Endothelial cell of umbilical vein (primary cell): ENCODE measurements around the gene METTL1. TPM values are rescaled to one million over a fixed set of nuclear protein-coding genes. Genes with fewer than 3 reads are reported as not detected.
A peak's percentile ranks its signal among the peaks of the same experiment; 100 is the strongest.

Source experiments
- BruUV-seq: library from RNA; stranded (reverse); fragments of 400-500 nt; replicated peaks from 2 replicates; lab custom pipeline; 2021; lab: Mats Ljungman, UMichigan
- CTCF ChIA-PET: fragments of 300-600, 350-600 bp; sonication (Branson Sonifier 250); formaldehyde crosslinking; loops from one replicate; lab custom pipeline; 2021; ENCODE audit warnings: antibody characterized with exemption, inconsistent platforms; lab: Charles Lee
- POLR2A ChIA-PET: fragments of 300-600, 350-600 bp; sonication (Branson Sonifier 250); formaldehyde crosslinking; loops from one replicate; lab custom pipeline; 2021; ENCODE audit warnings: antibody characterized with exemption, inconsistent platforms; lab: Charles Lee
- DNase-seq: peaks from one replicate; pipeline ENCODE4 v3.0.0-alpha.2; 2011; ENCODE audit warnings: low read depth, low spot score
- FAIRE-seq: peaks from 2 replicates; lab custom pipeline; 2011; peaks lifted over from hg19 to GRCh38; lab: Jason Lieb, UNC
- H2AFZ ChIP-seq: 2 replicates; pipeline ENCODE4 v1.6.0; 2012; ENCODE audit warnings: low read depth, low read length, control low read depth, inconsistent platforms
- H3K27ac ChIP-seq: 2 replicates; pipeline ENCODE4 v1.5.1; 2011; ENCODE audit warnings: low read depth, mild to moderate bottlenecking, control low read depth, low read length, moderate library complexity; ENCODE audit not compliant: insufficient read depth
- H3K27me3 ChIP-seq, 2 experiments: 2 replicates each; pipeline versions ENCODE4 v1.6.0 to v1.6.1; 2011; ENCODE audit warnings: low read length in 2 of 2, mixed read lengths in 1 of 2; ENCODE audit not compliant: control insufficient read depth in 2 of 2, insufficient read depth in 2 of 2
- H3K36me3 ChIP-seq, 2 experiments: 2 replicates in 1 of 2; 3 replicates in 1 of 2; pipeline ENCODE4 v1.5.1; 2011; ENCODE audit warnings: low read length in 2 of 2, mild to moderate bottlenecking in 1 of 2, moderate library complexity in 1 of 2; ENCODE audit not compliant: control insufficient read depth in 2 of 2, insufficient read depth in 2 of 2; ENCODE audit errors: extremely low read depth in 1 of 2
- H3K4me1 ChIP-seq: 3 replicates; pipeline ENCODE4 v1.5.1; 2011; ENCODE audit warnings: mild to moderate bottlenecking, low read length; ENCODE audit not compliant: control insufficient read depth, insufficient read depth; ENCODE audit errors: extremely low read depth
- H3K4me2 ChIP-seq: 2 replicates; pipeline ENCODE4 v1.6.1; 2011; ENCODE audit warnings: low read length, control low read depth, mixed read lengths; ENCODE audit not compliant: insufficient read depth
- H3K4me3 ChIP-seq, 3 experiments: fragments of 200-600 bp in 1 of 3; sonication (generic), shearing (Covaris generic) in 1 of 3; replicated peaks in 1 of 3; 2 replicates each; pipeline ENCODE4 v1.5.1; 2011 to 2016; ENCODE audit warnings: control low read depth in 3 of 3, low read length in 3 of 3, mild to moderate bottlenecking in 2 of 3, inconsistent platforms in 1 of 3, low read depth in 1 of 3, moderate library complexity in 1 of 3; ENCODE audit not compliant: insufficient read depth in 1 of 3
- H3K79me2 ChIP-seq: 2 replicates; pipeline ENCODE4 v1.6.0; 2012; ENCODE audit warnings: low read length, inconsistent platforms; ENCODE audit not compliant: control insufficient read depth, insufficient read depth
- H3K9ac ChIP-seq: replicated peaks from 2 replicates; pipeline ENCODE3; 2011; ENCODE audit warnings: low read length, control low read depth; ENCODE audit not compliant: insufficient read depth; ENCODE audit errors: extremely low read depth
- H3K9me1 ChIP-seq: replicated peaks from 3 replicates; pipeline ENCODE4 v1.6.0; 2011; ENCODE audit warnings: mild to moderate bottlenecking, low read length; ENCODE audit not compliant: control insufficient read depth, insufficient read depth; ENCODE audit errors: extremely low read depth
- H3K9me3 ChIP-seq: replicated peaks from 2 replicates; pipeline ENCODE4 v1.5.1; 2012; ENCODE audit warnings: low read length, inconsistent platforms; ENCODE audit not compliant: control insufficient read depth, insufficient read depth
- H4K20me1 ChIP-seq: replicated peaks from 2 replicates; pipeline ENCODE3; 2011; ENCODE audit warnings: mild to moderate bottlenecking, low read length; ENCODE audit not compliant: control insufficient read depth, insufficient read depth; ENCODE audit errors: extremely low read depth
- EZH2 ChIP-seq: IDR thresholded peaks from 2 replicates; pipeline ENCODE4 v1.6.1; 2012; ENCODE audit warnings: borderline replicate concordance, low read depth, mild to moderate bottlenecking, moderate library complexity, low read length, inconsistent platforms; ENCODE audit not compliant: severe bottlenecking
- FOS ChIP-seq: IDR thresholded peaks from 2 replicates; pipeline ENCODE4 v1.6.1; 2011; ENCODE audit warnings: mild to moderate bottlenecking, low read length, moderate library complexity, borderline replicate concordance; ENCODE audit not compliant: insufficient read depth
- GATA2 ChIP-seq: IDR thresholded peaks from 2 replicates; pipeline ENCODE4 v1.7.0; 2011; ENCODE audit warnings: low read depth, mild to moderate bottlenecking, moderate library complexity, mixed read lengths, low read length; ENCODE audit not compliant: insufficient read length, insufficient read depth
- JUN ChIP-seq: IDR thresholded peaks from 2 replicates; pipeline ENCODE4 v1.6.1; 2011; ENCODE audit warnings: borderline replicate concordance, low read depth; ENCODE audit not compliant: insufficient read length, insufficient read depth
- MYC ChIP-seq: IDR thresholded peaks from one replicate; pipeline ENCODE4 v1.6.1; 2011; ENCODE audit warnings: mild to moderate bottlenecking, low read depth, low read length
- POLR2A ChIP-seq: IDR thresholded peaks from 2 replicates; pipeline ENCODE4 v1.6.1; 2012; ENCODE audit warnings: low read depth, mild to moderate bottlenecking, control low read depth, low read length
- POLR2AphosphoS5 ChIP-seq: IDR thresholded peaks from 2 replicates; pipeline ENCODE4 v1.6.1; 2012; ENCODE audit warnings: low read depth, mild to moderate bottlenecking, control low read depth, low read length, moderate library complexity; ENCODE audit not compliant: insufficient read depth
- dilution Hi-C: fragments of 300-500 bp; cut with MboI; formaldehyde crosslinking; loops from one replicate; pipeline ENCODE4 v1.15.0; 2019; ENCODE audit warnings: low sequenced_read_pairs; ENCODE audit not compliant: extremely low pct_ligation_motif_present
- intact Hi-C: fragments of 100-400 bp; cut with micrococcal nuclease; formaldehyde crosslinking; loops from one replicate; pipeline ENCODE4 v1.10.0; 2022
- polyA plus RNA-seq, 4 experiments: library from polyadenylated mRNA; depleted of rRNA in 3 of 4; stranded (reverse) in 3 of 4; unstranded in 1 of 4; fragments of >200 nt; gene quantifications; 2 replicates each; pipeline versions ENCODE4 v1.2.1 to v1.2.3, GENCODE V29; 2011 to 2012; ENCODE audit warnings: missing spikeins in 1 of 4
- total RNA-seq: library from RNA; stranded (reverse); gene quantifications from 2 replicates; pipeline ENCODE4 v1.2.3, GENCODE V29; 2021
- TF ChIP-seq, protein P1 (sequence below): IDR thresholded peaks from 2 replicates; pipeline ENCODE4 v1.6.1; 2011; ENCODE audit not compliant: insufficient read depth, insufficient read length
- TF ChIP-seq, protein P2 (sequence below), 2 donors: IDR thresholded peaks; 1 replicate in 1 of 2; 2 replicates in 1 of 2; pipeline ENCODE4 v1.5.1; 2011; ENCODE audit warnings: low read length in 2 of 2, mild to moderate bottlenecking in 2 of 2, moderate library complexity in 2 of 2, control low read depth in 1 of 2, inconsistent platforms in 1 of 2, low read depth in 1 of 2; ENCODE audit not compliant: insufficient read depth in 1 of 2; ENCODE audit errors: extremely low read depth in 1 of 2

Gene METTL1
- total and polyA plus RNA-seq, 2 donors (not counting 3 experiments of a cell fraction or from before 2014, with no cell fraction given): 23.6 to 24.3 TPM

DNA sequence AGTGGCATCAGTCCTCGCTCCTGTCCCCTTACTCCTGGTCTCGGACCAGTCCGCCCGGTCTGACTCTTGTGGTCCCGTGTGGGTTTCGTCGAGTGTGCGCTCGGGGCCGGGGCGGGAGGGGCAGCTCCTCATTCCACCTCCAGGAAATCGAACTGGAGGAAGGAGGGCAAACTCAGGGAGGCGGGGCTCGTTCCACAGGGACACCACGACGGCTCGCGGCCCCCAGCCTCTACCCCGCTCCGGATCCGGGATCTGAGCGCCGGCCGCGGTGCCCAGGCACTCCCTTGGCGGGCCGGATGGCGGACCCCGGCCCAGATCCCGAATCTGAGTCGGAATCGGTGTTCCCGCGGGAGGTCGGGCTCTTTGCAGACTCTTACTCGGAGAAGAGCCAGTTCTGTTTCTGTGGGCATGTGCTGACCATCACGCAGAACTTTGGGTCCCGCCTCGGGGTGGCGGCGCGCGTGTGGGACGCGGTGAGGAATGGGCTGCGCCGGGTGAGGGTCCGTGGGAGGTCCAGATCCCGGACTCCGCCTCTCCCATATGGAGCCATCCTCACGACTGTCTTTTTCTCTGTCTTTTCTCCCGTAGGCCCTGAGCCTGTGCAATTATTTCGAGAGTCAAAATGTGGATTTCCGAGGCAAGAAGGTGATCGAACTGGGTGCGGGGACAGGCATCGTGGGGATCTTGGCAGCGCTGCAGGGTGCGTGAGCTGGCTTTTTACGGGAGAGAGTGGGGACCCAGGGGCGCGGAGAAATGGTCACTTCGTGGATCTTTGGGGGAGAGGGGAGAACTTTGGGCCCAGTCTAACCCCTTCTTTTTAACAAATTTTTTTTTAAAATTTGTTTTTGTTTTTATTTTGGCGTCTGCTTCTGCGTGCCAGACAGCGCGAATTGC, 771 bp upstream of the METTL1 start, which contains the start of gene EEF1AKMT3:
Gene EEF1AKMT3 (plus strand): TSS at position 186 of the 894 bp plus-strand sequence. CDS start 111 bp downstream, at position 297.
- no peaks in the 10 kb centered on the region for H4K20me1 ChIP-seq
- H3K4me2 ChIP-seq: peak within 1 kb of the TSS; percentile 90
- no peaks in the 10 kb centered on the region for H3K9me3 ChIP-seq
- H3K27me3 ChIP-seq: no peaks in the 10 kb centered on the region
- H3K36me3 ChIP-seq: peaks cover 0 to 2% of the 10 kb centered on the region in 2 experiments
- H2AFZ ChIP-seq: peak within 1 kb of the TSS; percentile 89
- no peak for TF ChIP-seq POLR2AphosphoS5
- TF ChIP-seq GATA2: no peak
- TF ChIP-seq POLR2A: no peak
- TF ChIP-seq, protein P1, sequence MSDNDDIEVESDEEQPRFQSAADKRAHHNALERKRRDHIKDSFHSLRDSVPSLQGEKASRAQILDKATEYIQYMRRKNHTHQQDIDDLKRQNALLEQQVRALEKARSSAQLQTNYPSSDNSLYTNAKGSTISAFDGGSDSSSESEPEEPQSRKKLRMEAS: no peak
- no peak for TF ChIP-seq EZH2
- TF ChIP-seq, protein P2, sequence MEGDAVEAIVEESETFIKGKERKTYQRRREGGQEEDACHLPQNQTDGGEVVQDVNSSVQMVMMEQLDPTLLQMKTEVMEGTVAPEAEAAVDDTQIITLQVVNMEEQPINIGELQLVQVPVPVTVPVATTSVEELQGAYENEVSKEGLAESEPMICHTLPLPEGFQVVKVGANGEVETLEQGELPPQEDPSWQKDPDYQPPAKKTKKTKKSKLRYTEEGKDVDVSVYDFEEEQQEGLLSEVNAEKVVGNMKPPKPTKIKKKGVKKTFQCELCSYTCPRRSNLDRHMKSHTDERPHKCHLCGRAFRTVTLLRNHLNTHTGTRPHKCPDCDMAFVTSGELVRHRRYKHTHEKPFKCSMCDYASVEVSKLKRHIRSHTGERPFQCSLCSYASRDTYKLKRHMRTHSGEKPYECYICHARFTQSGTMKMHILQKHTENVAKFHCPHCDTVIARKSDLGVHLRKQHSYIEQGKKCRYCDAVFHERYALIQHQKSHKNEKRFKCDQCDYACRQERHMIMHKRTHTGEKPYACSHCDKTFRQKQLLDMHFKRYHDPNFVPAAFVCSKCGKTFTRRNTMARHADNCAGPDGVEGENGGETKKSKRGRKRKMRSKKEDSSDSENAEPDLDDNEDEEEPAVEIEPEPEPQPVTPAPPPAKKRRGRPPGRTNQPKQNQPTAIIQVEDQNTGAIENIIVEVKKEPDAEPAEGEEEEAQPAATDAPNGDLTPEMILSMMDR (IDR thresholded peaks at IDR 0.05; ENCODE audit: extremely low read depth in 1 of 2, insufficient read depth in 1 of 2, low read depth in 1 of 2, low read length in 2 of 2): no peak
- TF ChIP-seq FOS: no peak
- no peak for TF ChIP-seq JUN
- no peak for TF ChIP-seq MYC
- ChIA-PET POLR2A (interaction anchor here (0.6 to 1.3 kb wide), 4 partner anchors 9 to 1295 kb away, joined by 3 to 11 read pairs (median 4); partner anchors contain the start of genes TSFM and TSPAN31), CTCF (interaction anchor here (0.7 to 1.4 kb wide), 7 partner anchors 10 to 121 kb away, joined by 3 to 17 read pairs (median 3); partner anchors contain the start of genes MARCHF9 and TSFM)
- FAIRE-seq (no peak), DNase-seq (peak; percentile 64)
- dilution Hi-C loops (no loop called here), intact Hi-C loops (loop anchor here (1.0 kb wide), 4 partner anchors 10 to 74 kb away; partner anchors contain the start of genes CDK4, CTDSP2 and TSFM)
- peaks cover 2% of the 10 kb centered on the region for H3K79me2 ChIP-seq
- H3K9ac ChIP-seq: peak within 1 kb of the TSS; percentile 78
- H3K9me1 ChIP-seq: no peaks in the 10 kb centered on the region
- peak within 1 kb of the TSS; percentile 69 to 79 (median 76) for H3K4me3 ChIP-seq
- TSS peak; percentile 24 for BruUV-seq
- peak within 1 kb of the TSS; percentile 79 for H3K27ac ChIP-seq
- H3K4me1 ChIP-seq: peaks cover 13% of the 10 kb centered on the region
